ENCODE results near the gene SPG7. TPM values are rescaled to one million over a fixed set of nuclear protein-coding genes. Genes with fewer than 3 reads are reported as not detected.

SPG7 gene
- total RNA-seq, 2 donors from 2014 or later = 85.6 to 105 TPM

DNA sequence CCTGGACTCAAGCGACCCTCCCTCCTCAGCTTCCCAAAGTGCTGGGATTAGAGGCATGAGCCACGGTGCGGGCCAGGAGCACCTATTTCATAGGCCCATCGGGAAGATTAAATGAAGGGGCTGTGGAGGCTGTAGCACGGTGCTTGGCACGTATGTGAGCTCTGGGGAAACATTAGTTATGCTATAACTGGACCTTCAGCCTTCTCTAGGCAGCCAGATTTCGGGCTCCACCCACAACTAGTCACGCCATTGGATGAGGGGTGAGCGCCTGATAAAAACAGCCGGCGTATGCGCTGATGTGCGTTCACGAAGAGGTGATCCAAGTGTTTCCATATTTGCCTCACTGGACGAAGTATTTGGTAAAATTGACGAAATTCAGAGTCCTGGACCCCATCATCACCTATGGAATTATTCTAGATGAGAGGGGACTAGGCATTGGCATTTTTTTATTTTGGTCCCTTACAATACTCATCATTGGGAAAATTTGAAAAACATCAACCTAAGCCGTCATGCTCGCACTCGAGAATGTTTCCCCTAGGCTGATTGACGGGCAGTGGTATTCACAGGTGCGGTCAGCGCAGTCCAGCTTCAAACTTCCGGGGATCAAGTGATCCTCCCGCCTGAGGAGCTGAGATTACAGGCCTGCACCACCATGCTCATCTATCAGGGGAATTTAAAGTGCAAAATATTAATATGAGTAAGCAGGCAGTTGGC lies 16.1 kb upstream of the SPG7 start:
- intact Hi-C loops (cut with DNase I) = loop anchor here (2.0 kb wide), 1 partner anchor 13 kb away; no protein-coding TSS in a partner anchor
- H3K9me3 ChIP-seq = no peaks in the 10 kb centered on the region
- TF ChIP-seq, protein P1, sequence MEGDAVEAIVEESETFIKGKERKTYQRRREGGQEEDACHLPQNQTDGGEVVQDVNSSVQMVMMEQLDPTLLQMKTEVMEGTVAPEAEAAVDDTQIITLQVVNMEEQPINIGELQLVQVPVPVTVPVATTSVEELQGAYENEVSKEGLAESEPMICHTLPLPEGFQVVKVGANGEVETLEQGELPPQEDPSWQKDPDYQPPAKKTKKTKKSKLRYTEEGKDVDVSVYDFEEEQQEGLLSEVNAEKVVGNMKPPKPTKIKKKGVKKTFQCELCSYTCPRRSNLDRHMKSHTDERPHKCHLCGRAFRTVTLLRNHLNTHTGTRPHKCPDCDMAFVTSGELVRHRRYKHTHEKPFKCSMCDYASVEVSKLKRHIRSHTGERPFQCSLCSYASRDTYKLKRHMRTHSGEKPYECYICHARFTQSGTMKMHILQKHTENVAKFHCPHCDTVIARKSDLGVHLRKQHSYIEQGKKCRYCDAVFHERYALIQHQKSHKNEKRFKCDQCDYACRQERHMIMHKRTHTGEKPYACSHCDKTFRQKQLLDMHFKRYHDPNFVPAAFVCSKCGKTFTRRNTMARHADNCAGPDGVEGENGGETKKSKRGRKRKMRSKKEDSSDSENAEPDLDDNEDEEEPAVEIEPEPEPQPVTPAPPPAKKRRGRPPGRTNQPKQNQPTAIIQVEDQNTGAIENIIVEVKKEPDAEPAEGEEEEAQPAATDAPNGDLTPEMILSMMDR (IDR thresholded peaks at IDR 0.05) = no peak
- peaks cover 14% of the 10 kb centered on the region for H3K4me1 ChIP-seq
- H3K9ac ChIP-seq (ENCODE audit: low read depth in 2 of 2, low read length in 2 of 2) = peak overlapping the region; percentile 30 to 91
- H3K4me3 ChIP-seq = peak overlapping the region; percentile 95
- no peak overlapping the region for H3K27ac ChIP-seq
- DNase-seq = no peak
- no peaks in the 10 kb centered on the region for H3K36me3 ChIP-seq
- no peaks in the 10 kb centered on the region for H3K27me3 ChIP-seq

DNA sequence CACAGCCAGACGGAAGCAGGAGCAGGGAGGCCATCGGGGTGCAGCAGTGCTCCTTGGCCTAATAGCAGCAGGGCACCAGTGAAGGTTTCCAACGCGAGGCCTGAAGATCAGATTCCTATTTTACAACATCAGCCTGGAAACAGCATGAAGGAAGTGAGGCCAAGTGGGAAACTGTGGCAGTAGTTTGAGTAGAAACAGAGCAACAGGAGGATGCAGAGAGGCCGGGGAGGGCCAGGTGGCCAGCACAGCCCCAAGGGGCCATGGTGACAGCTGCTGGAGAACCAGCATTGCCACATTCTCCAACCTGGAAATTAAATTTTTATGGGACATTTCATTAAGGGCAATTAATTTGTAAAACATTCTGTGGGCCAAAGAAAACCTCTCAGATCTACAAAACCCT lies 14.4 kb upstream of the SPG7 start:
- no peaks in the 10 kb centered on the region for H3K36me3 ChIP-seq
- peaks cover 9% of the 10 kb centered on the region for H3K4me1 ChIP-seq
- no peak overlapping the region for H3K4me3 ChIP-seq
- H3K9me3 ChIP-seq = no peaks in the 10 kb centered on the region
- no peaks in the 10 kb centered on the region for H3K27me3 ChIP-seq
- H3K27ac ChIP-seq = no peak overlapping the region
- no peak for DNase-seq
- TF ChIP-seq, protein P1 (IDR thresholded peaks at IDR 0.05) = no peak
- intact Hi-C loops (cut with DNase I) = no loop called here
- no peak overlapping the region for H3K9ac ChIP-seq (ENCODE audit: low read depth in 2 of 2, low read length in 2 of 2)

DNA sequence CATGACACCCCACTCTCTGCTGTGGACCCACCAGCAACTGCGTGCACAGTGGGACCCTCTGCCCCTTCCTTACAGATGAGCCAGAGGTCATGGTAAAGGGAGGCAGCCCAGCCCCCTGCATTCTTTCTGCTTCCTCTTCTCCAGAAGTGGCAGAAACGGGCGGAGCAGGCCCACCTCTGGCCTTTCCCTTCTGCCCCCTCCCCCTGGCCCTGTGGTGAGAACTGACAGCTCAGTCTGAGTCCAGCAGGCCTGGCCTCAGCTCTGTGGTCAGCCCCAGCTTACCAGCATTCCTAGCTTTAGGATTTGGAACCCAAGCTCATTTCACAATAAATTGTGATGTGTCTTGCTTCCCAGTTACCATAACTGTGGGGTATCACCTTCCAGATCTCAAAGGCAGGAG lies 13.1 kb upstream of the SPG7 start:
- DNase-seq = no peak
- intact Hi-C loops (cut with DNase I) = no loop called here

DNA sequence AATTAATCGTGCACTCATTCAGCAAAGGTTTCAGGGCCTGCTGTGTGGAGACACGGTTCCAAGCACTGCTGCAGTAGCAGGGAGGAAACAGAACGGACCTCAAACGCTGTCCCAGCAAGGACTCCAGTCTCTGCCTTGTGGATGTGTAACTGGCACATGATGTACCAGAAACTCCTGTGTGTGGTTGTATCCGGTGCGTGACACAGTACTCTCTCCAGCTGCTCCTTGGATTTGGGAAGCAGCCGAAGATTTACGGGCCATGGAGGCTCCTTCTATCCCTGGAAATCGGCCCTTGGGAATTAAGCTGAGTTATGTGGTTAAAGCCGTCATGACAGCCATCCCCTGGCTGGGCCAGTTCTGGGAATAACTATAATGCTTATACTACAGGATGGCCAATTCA lies 9.4 kb upstream of the SPG7 start:
- intact Hi-C loops (cut with DNase I) = no loop called here
- no peak overlapping the region for H3K27ac ChIP-seq
- no peak overlapping the region for H3K4me3 ChIP-seq
- H3K9me3 ChIP-seq = no peaks in the 10 kb centered on the region
- no peaks in the 10 kb centered on the region for H3K27me3 ChIP-seq
- H3K4me1 ChIP-seq = no peaks in the 10 kb centered on the region
- H3K36me3 ChIP-seq = no peaks in the 10 kb centered on the region
- TF ChIP-seq, protein P1 (IDR thresholded peaks at IDR 0.05) = no peak
- no peak for DNase-seq
- peak overlapping the region in 1 of 2 donors; percentile 42 for H3K9ac ChIP-seq (ENCODE audit: low read depth in 2 of 2, low read length in 2 of 2)

More for the DNA sequence above, 13.1 kb upstream of the SPG7 start:
- no peak overlapping the region for H3K27ac ChIP-seq
- H3K36me3 ChIP-seq = no peaks in the 10 kb centered on the region
- H3K27me3 ChIP-seq = no peaks in the 10 kb centered on the region
- H3K9ac ChIP-seq (ENCODE audit: low read depth in 2 of 2, low read length in 2 of 2) = no peak overlapping the region
- H3K9me3 ChIP-seq = no peaks in the 10 kb centered on the region
- H3K4me3 ChIP-seq = no peak overlapping the region
- TF ChIP-seq, protein P1 (IDR thresholded peaks at IDR 0.05) = no peak
- peaks cover 8% of the 10 kb centered on the region for H3K4me1 ChIP-seq

DNA sequence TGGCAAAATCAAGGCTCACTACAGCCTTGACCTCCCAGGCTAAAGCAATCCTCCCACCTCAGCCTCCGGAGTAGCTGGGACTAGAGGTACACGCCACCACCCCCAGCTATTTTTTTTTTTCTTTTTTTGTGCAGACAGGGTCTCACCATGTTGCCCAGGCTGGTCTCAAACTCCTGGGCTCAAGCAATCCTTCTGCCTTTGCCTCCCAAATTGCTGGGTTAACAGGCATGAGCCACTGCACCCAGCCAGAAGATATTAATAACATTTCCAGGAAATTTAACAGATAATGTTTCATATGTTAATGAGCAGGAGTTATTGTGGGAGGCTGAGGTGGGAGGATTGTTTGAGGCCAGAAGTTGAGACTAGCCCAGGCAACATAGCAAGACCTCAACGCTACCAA lies 8.4 kb upstream of the SPG7 start:
- Histone ChIP-seq H3K4me1 (no peaks in the 10 kb centered on the region), H3K27me3 (no peaks in the 10 kb centered on the region), H3K27ac (no peak overlapping the region), H3K9me3 (no peaks in the 10 kb centered on the region), H3K4me3 (no peak overlapping the region), H3K36me3 (no peaks in the 10 kb centered on the region), H3K9ac (ENCODE audit: low read depth in 2 of 2, low read length in 2 of 2) (no peak overlapping the region)
- intact Hi-C loops (cut with DNase I) = no loop called here
- DNase-seq = no peak
- TF ChIP-seq, protein P1 (IDR thresholded peaks at IDR 0.05) = no peak

Measured in colonic mucosa (tissue), 4 donors.